ENCODE measurements around the gene INO80. TPM values are rescaled to one million over a fixed set of nuclear protein-coding genes. Genes with fewer than 3 reads are reported as not detected.
"Not testable (repeated sequence)": the region's sequence is repeated elsewhere in the genome, so short reads cannot be mapped to it uniquely, and the experiment has no call there.

The INO80 gene
- total and polyA plus RNA-seq, 12 donors = 4.8 to 14.8 (median 11.7) TPM

DNA sequence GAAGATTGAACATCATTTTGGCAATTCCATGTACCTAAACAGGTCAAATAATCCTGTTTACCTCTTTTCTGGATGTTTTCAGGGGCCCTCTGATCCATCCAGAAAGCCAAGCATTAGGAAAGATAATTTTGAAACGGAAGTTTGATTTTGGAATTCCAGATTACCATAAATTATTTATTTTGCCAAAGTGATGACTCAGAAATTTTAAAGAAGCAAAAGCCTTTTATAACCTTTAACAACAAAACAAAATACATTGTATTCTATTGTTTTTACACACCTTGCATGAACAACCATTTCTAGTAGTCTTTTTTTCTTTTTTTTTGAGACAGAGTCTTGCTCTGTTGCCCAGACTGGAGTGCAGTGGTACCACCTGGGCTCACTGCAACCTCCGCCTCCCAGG, 32.0 kb upstream of the INO80 start:
- Histone ChIP-seq H3K4me1 (no peaks in the 10 kb centered on the region), H3K27me3 (no peaks in the 10 kb centered on the region), H3K36me3 (no peaks in the 10 kb centered on the region), H3K27ac (no peak overlapping the region), H3K9me3 (no peaks in the 10 kb centered on the region), H3K4me3 (no peak overlapping the region)
- DNase-seq (no peak), ATAC-seq (no peak)
- intact Hi-C loops (cut with DNase I) = no loop called here
- WGBS, 2 donors = 74 to 77% methylated on average over 2 of the region's 2 CpGs
- TF ChIP-seq, protein P1, sequence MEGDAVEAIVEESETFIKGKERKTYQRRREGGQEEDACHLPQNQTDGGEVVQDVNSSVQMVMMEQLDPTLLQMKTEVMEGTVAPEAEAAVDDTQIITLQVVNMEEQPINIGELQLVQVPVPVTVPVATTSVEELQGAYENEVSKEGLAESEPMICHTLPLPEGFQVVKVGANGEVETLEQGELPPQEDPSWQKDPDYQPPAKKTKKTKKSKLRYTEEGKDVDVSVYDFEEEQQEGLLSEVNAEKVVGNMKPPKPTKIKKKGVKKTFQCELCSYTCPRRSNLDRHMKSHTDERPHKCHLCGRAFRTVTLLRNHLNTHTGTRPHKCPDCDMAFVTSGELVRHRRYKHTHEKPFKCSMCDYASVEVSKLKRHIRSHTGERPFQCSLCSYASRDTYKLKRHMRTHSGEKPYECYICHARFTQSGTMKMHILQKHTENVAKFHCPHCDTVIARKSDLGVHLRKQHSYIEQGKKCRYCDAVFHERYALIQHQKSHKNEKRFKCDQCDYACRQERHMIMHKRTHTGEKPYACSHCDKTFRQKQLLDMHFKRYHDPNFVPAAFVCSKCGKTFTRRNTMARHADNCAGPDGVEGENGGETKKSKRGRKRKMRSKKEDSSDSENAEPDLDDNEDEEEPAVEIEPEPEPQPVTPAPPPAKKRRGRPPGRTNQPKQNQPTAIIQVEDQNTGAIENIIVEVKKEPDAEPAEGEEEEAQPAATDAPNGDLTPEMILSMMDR (IDR thresholded peaks at IDR 0.05) = no peak

DNA sequence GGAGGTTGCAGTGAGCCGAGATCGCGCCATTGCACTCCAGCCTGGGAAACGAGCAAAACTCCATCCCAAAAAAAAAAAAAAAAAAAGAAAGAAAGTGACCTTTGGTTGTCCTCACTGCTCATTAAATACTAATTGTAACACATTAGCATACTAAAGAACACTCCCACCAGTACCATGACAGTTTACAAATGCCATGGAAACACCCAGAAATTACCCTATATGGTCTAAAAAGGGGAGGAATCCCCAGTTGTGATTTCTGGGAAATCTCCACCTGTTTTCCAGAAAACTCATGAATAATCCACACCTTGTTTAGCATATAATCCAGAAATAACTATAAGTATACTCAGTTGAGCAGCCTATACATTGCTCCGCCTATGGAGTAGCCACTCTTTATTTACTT, 23.5 kb upstream of the INO80 start:
- 90 to 93% methylated on average over 5 of the region's 5 CpGs for WGBS, 2 donors
- TF ChIP-seq, protein P1 (IDR thresholded peaks at IDR 0.05) = no peak
- H3K4me3 ChIP-seq = no peak overlapping the region
- H3K27me3 ChIP-seq = no peaks in the 10 kb centered on the region
- ATAC-seq (no peak), DNase-seq (no peak)
- H3K27ac ChIP-seq = no peak overlapping the region
- H3K9me3 ChIP-seq = no peaks in the 10 kb centered on the region
- intact Hi-C loops (cut with DNase I) = no loop called here
- H3K36me3 ChIP-seq = no peaks in the 10 kb centered on the region
- no peaks in the 10 kb centered on the region for H3K4me1 ChIP-seq

DNA sequence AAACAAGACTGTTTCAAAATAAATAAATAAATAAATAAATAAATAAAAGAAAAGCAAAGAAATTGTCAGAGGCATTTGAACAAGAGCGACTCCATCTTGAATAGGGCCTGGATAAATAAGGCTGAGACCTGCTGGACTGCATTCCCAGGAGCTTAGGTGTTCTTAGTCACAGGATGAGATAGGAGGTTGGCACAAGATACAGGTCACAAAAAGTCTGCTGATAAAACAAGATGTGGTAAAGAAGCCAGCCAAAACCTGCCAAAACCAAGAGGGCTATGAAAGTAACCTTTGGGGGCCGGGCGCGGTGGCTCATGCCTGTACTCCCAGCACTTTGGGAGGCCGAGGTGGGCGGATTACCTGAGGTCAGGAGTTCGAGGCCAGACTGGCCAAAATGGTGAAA, 23.0 kb upstream of the INO80 start:
- 92 to 99% methylated on average over 7 of the region's 7 CpGs for WGBS, 2 donors

DNA sequence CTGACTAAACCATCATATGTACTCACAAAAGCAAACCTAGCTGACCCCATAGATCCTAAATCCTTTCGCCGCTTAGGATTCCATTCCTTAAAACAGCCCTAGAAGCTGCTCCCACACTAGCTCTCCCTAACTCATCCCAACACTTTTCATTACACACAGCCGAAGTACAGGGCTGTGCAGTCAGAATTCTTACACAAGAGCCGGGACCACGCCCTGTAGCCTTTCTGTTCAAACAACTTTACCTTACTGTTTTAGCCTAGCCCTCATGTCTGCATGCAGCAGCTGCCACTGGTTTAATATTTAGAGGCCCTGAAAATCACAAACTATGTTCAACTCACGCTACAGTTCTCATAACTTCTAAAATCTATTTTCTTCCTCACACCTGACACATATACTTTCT, 19.5 kb upstream of the INO80 start:
- intact Hi-C loops (cut with DNase I); DNase-seq; H3K27ac ChIP-seq; H3K4me3 ChIP-seq; H3K36me3 ChIP-seq; H3K9me3 ChIP-seq; H3K27me3 ChIP-seq; ATAC-seq; H3K4me1 ChIP-seq: not testable (repeated sequence)
- 89 to 95% methylated on average over 6 of the region's 6 CpGs for WGBS, 2 donors

More for the DNA sequence above, 23.0 kb upstream of the INO80 start:
- intact Hi-C loops (cut with DNase I); H3K27me3 ChIP-seq; H3K9me3 ChIP-seq; DNase-seq; H3K36me3 ChIP-seq; H3K27ac ChIP-seq; ATAC-seq; H3K4me1 ChIP-seq; H3K4me3 ChIP-seq: not testable (repeated sequence)

DNA sequence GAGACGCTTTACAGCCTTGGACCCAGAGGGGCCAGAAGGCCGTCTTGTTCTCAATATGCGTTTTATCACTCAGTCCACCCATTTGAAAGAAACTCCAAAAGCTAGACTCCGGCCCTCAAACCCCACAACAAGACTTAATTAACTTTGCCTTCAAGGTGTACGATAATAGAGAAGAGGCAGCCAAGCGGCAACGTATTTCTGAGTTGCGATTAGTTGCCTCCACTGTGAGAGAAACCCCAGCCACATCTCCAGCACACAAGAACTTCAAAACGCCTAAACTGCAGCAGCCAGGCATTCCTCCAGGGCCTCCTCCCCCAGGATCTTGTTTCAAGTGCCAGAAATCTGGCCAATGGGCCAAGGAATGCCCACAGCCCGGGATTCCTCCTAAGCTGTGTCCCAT, 17.4 kb upstream of the INO80 start:
- DNase-seq = no peak
- Histone ChIP-seq H3K27ac (no peak overlapping the region), H3K4me3 (no peak overlapping the region), H3K4me1 (no peaks in the 10 kb centered on the region), H3K9me3 (peaks cover 0 to 13% (median 0%) of the 10 kb centered on the region in 11 donors), H3K36me3 (no peaks in the 10 kb centered on the region), H3K27me3 (no peaks in the 10 kb centered on the region)
- TF ChIP-seq, protein P1 (IDR thresholded peaks at IDR 0.05) = no peak
- intact Hi-C loops (cut with DNase I) = no loop called here
- no peak for ATAC-seq
- WGBS, 2 donors = 76 to 77% methylated on average over 10 of the region's 10 CpGs

DNA sequence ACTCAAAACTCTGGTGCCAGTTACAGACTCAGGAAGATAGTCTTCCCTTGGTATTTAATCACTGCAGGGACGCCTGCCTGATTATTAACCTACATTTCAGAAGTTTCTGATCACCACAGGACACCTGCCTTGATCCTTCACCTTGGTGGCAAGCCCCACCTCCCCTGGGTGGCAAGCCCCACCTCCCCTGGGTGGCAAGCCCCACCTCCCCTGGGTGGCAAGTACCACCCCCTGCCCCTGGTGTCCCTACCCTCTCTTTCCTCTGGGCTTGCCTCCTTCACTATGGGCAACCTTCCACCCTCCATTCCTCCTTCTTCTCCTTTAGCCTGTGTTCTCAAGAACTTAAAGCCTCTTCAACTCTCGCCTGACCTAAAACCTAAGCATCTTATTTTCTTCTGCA, 16.0 kb upstream of the INO80 start:
- ATAC-seq; H3K27me3 ChIP-seq; H3K27ac ChIP-seq; intact Hi-C loops (cut with DNase I); DNase-seq; H3K4me3 ChIP-seq; H3K36me3 ChIP-seq; H3K4me1 ChIP-seq: not testable (repeated sequence)
- H3K9me3 ChIP-seq = peaks cover 0 to 13% (median 0%) of the 10 kb centered on the region in 11 donors
- WGBS, 2 donors = 90 to 96% methylated on average over 2 of the region's 2 CpGs
